HCT116 (cell line): ENCODE measurements around the gene MAP3K5. TPM values are rescaled to one million over a fixed set of nuclear protein-coding genes. Genes with fewer than 3 reads are reported as not detected.

Source experiments
- ATAC-seq: fragments of 200-7000 bp; cut with Tn5 transposase; 2 replicates; pipeline ENCODE4 v1.9.1; 2020; ENCODE audit warnings: mild to moderate bottlenecking, moderate library complexity
- BruUV-seq: library from RNA; stranded (reverse); fragments of 400-500 nt; replicated peaks from 2 replicates; lab custom pipeline; 2021; lab: Mats Ljungman, UMichigan
- CTCF ChIA-PET: fragments of 300-600 bp; sonication (Branson Sonifier 250); formaldehyde crosslinking; loops from one replicate; lab custom pipeline; 2021; ENCODE audit warnings: antibody characterized with exemption; lab: Charles Lee
- POLR2A ChIA-PET: fragments of 300-600, 350-600 bp; sonication (Branson Sonifier 250); formaldehyde crosslinking; loops from one replicate; lab custom pipeline; 2021; ENCODE audit warnings: antibody characterized with exemption; lab: Charles Lee
- RAD21 ChIA-PET, 2 experiments: fragments of 300-600 bp; sonication (Branson Sonifier 250); formaldehyde crosslinking; loops; one replicate each; lab custom pipeline; 2023; ENCODE audit warnings: low total read pairs in 2 of 2; ENCODE audit not compliant: uncharacterized antibody in 2 of 2, unreplicated experiment in 2 of 2, low non-redundant PET in 1 of 2; lab: Charles Lee
- DNase-seq: peaks from one replicate; pipeline ENCODE4 v3.0.0-alpha.2; 2010; ENCODE audit warnings: low read depth, low spot score
- H2AFZ ChIP-seq: fragments of 200-600 bp; shearing (Covaris generic), sonication (generic); 2 replicates; pipeline ENCODE4 v1.6.1; 2017; ENCODE audit warnings: low read depth, mixed run types, mixed read lengths, antibody characterized with exemption, low read length; ENCODE audit not compliant: poor library complexity, severe bottlenecking
- H3K27ac ChIP-seq: 2 replicates; pipeline ENCODE4 v1.5.1; 2012; ENCODE audit warnings: low read depth, low read length
- H3K27me3 ChIP-seq: fragments of 200-600 bp; sonication (generic); 2 replicates; pipeline ENCODE4 v1.6.1; 2016; ENCODE audit warnings: mixed run types, low read length, mixed read lengths; ENCODE audit not compliant: insufficient read depth
- H3K36me3 ChIP-seq, 2 experiments: fragments of 200-500 bp in 1 of 2; fragments of 200-600 bp in 1 of 2; sonication (Bioruptor generic) in 1 of 2; sonication (generic) in 1 of 2; 2 replicates each; pipeline versions ENCODE4 v1.5.1 to v1.6.1; 2014 to 2016; ENCODE audit warnings: low read length in 2 of 2, inconsistent platforms in 1 of 2, mixed read lengths in 1 of 2, mixed run types in 1 of 2; ENCODE audit not compliant: insufficient read depth in 2 of 2, control insufficient read depth in 1 of 2
- H3K4me1 ChIP-seq, 2 experiments: fragments of 200-600 bp in 1 of 2; sonication (generic) in 1 of 2; 2 replicates each; pipeline versions ENCODE4 v1.5.1 to v1.6.1; 2012 to 2017; ENCODE audit warnings: low read length in 2 of 2, inconsistent platforms in 1 of 2, mild to moderate bottlenecking in 1 of 2, mixed read lengths in 1 of 2, mixed run types in 1 of 2, moderate library complexity in 1 of 2; ENCODE audit not compliant: insufficient read depth in 2 of 2, control insufficient read depth in 1 of 2
- H3K4me2 ChIP-seq: fragments of 200-600 bp; sonication (generic); 2 replicates; pipeline ENCODE4 v1.6.1; 2017; ENCODE audit warnings: mixed run types, low read length, mixed read lengths
- H3K4me3 ChIP-seq, 2 experiments: fragments of 200-600 bp in 1 of 2; sonication (generic) in 1 of 2; replicated peaks in 1 of 2; 2 replicates each; pipeline ENCODE4 v1.5.1; 2011 to 2016; ENCODE audit warnings: low read length in 2 of 2, control low read depth in 1 of 2, low read depth in 1 of 2, mild to moderate bottlenecking in 1 of 2, mixed read lengths in 1 of 2, mixed run types in 1 of 2
- H3K79me2 ChIP-seq: fragments of 200-600 bp; sonication (generic); 2 replicates; pipeline ENCODE4 v1.6.1; 2017; ENCODE audit warnings: mild to moderate bottlenecking, mixed run types, low read length, moderate library complexity, mixed read lengths; ENCODE audit not compliant: insufficient read depth
- H3K9ac ChIP-seq: fragments of 200-600 bp; sonication (generic); 2 replicates; pipeline ENCODE4 v1.6.1; 2016; ENCODE audit warnings: low read length, mixed read lengths
- H3K9me2 ChIP-seq: fragments of 200-600 bp; sonication (generic), shearing (Covaris generic); 2 replicates; pipeline ENCODE4 v1.6.1; 2017; ENCODE audit warnings: mixed run types, mild to moderate bottlenecking, moderate library complexity; ENCODE audit not compliant: insufficient read depth
- H3K9me3 ChIP-seq, 2 experiments: fragments of 200-500 bp in 1 of 2; fragments of 200-600 bp in 1 of 2; sonication (Bioruptor generic) in 1 of 2; sonication (generic) in 1 of 2; 2 replicates each; pipeline ENCODE4 v1.6.1; 2014 to 2017; ENCODE audit warnings: low read length in 2 of 2, mixed read lengths in 2 of 2, inconsistent platforms in 1 of 2, low read depth in 1 of 2, mild to moderate bottlenecking in 1 of 2, mixed run types in 1 of 2, moderate library complexity in 1 of 2; ENCODE audit not compliant: control insufficient read depth in 1 of 2, insufficient read depth in 1 of 2
- H4K20me1 ChIP-seq: fragments of 200-600 bp; sonication (generic), shearing (Covaris generic); 2 replicates; pipeline ENCODE4 v1.6.1; 2017; ENCODE audit warnings: mixed run types, mild to moderate bottlenecking, moderate library complexity; ENCODE audit not compliant: insufficient read depth
- ATF3 ChIP-seq: IDR thresholded peaks from 2 replicates; pipeline ENCODE4 v1.6.1; 2012
- CBX3 ChIP-seq: IDR thresholded peaks from 2 replicates; pipeline ENCODE4 v1.6.1; 2012; ENCODE audit warnings: low read depth
- CTCF ChIP-seq, 3 experiments: fragments of 200-600 bp in 1 of 3; sonication (generic) in 1 of 3; IDR thresholded peaks in 2 of 3; conservative IDR thresholded peaks in 1 of 3; 2 replicates each; pipeline ENCODE4 v1.5.1; 2012 to 2017; ENCODE audit warnings: low read depth in 2 of 3, low read length in 2 of 3, antibody characterized with exemption in 1 of 3, borderline replicate concordance in 1 of 3, control low read depth in 1 of 3, mild to moderate bottlenecking in 1 of 3, mixed read lengths in 1 of 3, mixed run types in 1 of 3, moderate library complexity in 1 of 3; ENCODE audit not compliant: insufficient read depth in 1 of 3
- EGR1 ChIP-seq: IDR thresholded peaks from 2 replicates; pipeline ENCODE4 v1.6.1; 2012; ENCODE audit warnings: low read depth
- ELF1 ChIP-seq: IDR thresholded peaks from 2 replicates; pipeline ENCODE4 v1.6.1; 2012; ENCODE audit warnings: low read depth, borderline replicate concordance
- EZH2 ChIP-seq: fragments of 200-600 bp; sonication (generic); IDR thresholded peaks from 2 replicates; pipeline ENCODE4 v1.6.1; 2017; ENCODE audit warnings: antibody characterized with exemption, mixed run types
- EZH2phosphoT487 ChIP-seq: fragments of 200-600 bp; IDR thresholded peaks from 2 replicates; pipeline ENCODE4 v1.6.1; 2018; ENCODE audit warnings: antibody characterized with exemption, borderline replicate concordance
- FOSL1 ChIP-seq: IDR thresholded peaks from 2 replicates; pipeline ENCODE4 v1.6.1; 2012; ENCODE audit warnings: low read depth
- JUND ChIP-seq: IDR thresholded peaks from 2 replicates; pipeline ENCODE4 v1.6.1; 2012
- MAX ChIP-seq: IDR thresholded peaks from 2 replicates; pipeline ENCODE4 v1.6.1; 2012
- POLR2A ChIP-seq: IDR thresholded peaks from 2 replicates; pipeline ENCODE4 v1.7.0; 2011; ENCODE audit warnings: borderline replicate concordance; ENCODE audit not compliant: insufficient read depth, insufficient read length; ENCODE audit errors: extremely low read depth
- POLR2AphosphoS5 ChIP-seq: IDR thresholded peaks from 2 replicates; pipeline ENCODE4 v1.6.1; 2011; ENCODE audit warnings: mild to moderate bottlenecking, low read depth, low read length, moderate library complexity
- RAD21 ChIP-seq: IDR thresholded peaks from 2 replicates; pipeline ENCODE4 v1.6.1; 2012; ENCODE audit warnings: low read depth, mild to moderate bottlenecking
- REST ChIP-seq: IDR thresholded peaks from 2 replicates; pipeline ENCODE4 v1.6.1; 2012; ENCODE audit warnings: low read depth
- SIN3A ChIP-seq: IDR thresholded peaks from 2 replicates; pipeline ENCODE4 v1.6.1; 2012; ENCODE audit warnings: low read depth
- SP1 ChIP-seq: IDR thresholded peaks from 2 replicates; pipeline ENCODE4 v1.6.1; 2012; ENCODE audit warnings: low read depth
- SRF ChIP-seq: IDR thresholded peaks from 2 replicates; pipeline ENCODE4 v1.6.1; 2012; ENCODE audit warnings: low read depth
- ZBTB33 ChIP-seq: IDR thresholded peaks from 2 replicates; pipeline ENCODE4 v1.6.1; 2011; ENCODE audit warnings: mild to moderate bottlenecking, low read length, moderate library complexity; ENCODE audit not compliant: insufficient replicate concordance; ENCODE audit errors: extremely low read depth
- ZFX ChIP-seq: fragments of 450-650 bp; IDR thresholded peaks from 2 replicates; pipeline ENCODE4 v1.6.1; 2017
- ZNF274 ChIP-seq: fragments of 200-500 bp; sonication (Bioruptor generic); IDR thresholded peaks from 2 replicates; pipeline ENCODE4 v1.6.1; 2014; ENCODE audit warnings: mild to moderate bottlenecking, low read depth, low read length, inconsistent platforms
- intact Hi-C: fragments of 100-400 bp; cut with micrococcal nuclease; formaldehyde crosslinking; loops from 2 replicates; pipeline ENCODE4 v1.10.0; 2022
- total RNA-seq: library from RNA; stranded (reverse); gene quantifications from one replicate; pipeline ENCODE4 v1.2.1, GENCODE V29; 2021; ENCODE audit not compliant: unreplicated experiment

MAP3K5 gene
- total RNA-seq, 1 experiment from 2014 or later: 11.8 TPM

GRCh38 chr6:136780972-136781371 lies 11.3 kb downstream of the MAP3K5 start:
- H3K9me2 ChIP-seq: no peaks in the 10 kb centered on the region
- no peak overlapping the region for H2AFZ ChIP-seq
- TF ChIP-seq SP1 (no peak), JUND (no peak), ZBTB33 (no peak), ATF3 (no peak), MAX (no peak), EGR1 (no peak), RAD21 (no peak), FOSL1 (no peak), CBX3 (no peak), ZFX (no peak), POLR2AphosphoS5 (no peak), SIN3A (no peak), ELF1 (no peak), CTCF (IDR thresholded peaks at IDR 0.05 in 2 of 3, conservative IDR thresholded peaks at IDR 0.05 in 1 of 3; ENCODE audit: borderline replicate concordance in 1 of 3, insufficient read depth in 1 of 3, low read depth in 2 of 3, low read length in 2 of 3) (no peak), EZH2 (no peak), REST (no peak), SRF (no peak), ZNF274 (no peak), POLR2A (no peak), EZH2phosphoT487 (no peak)
- TF ChIP-seq, all 23 proteins: peak for 0
- ATAC-seq (no peak), DNase-seq (no peak)
- Histone ChIP-seq H4K20me1 (no peaks in the 10 kb centered on the region), H3K27me3 (no peaks in the 10 kb centered on the region), H3K4me1 (peaks cover 7 to 27% of the 10 kb centered on the region in 2 experiments; a peak in 3 of 4 replicates), H3K9me3 (no peaks in the 10 kb centered on the region), H3K9ac (no peak overlapping the region), H3K36me3 (no peaks in the 10 kb centered on the region), H3K4me2 (no peak overlapping the region), H3K79me2 (peaks cover 21% of the 10 kb centered on the region; the same call in 1 of the 2 replicates), H3K4me3 (no peak overlapping the region), H3K27ac (no peak overlapping the region)
- ChIA-PET RAD21 (no interaction called here), POLR2A (no interaction called here), CTCF (interaction anchor here (2.2 kb wide), 1 partner anchor 11 kb away, joined by 7 read pairs; the partner anchor contains the start of gene MAP3K5)
- BruUV-seq: no TSS peak
- intact Hi-C loops: no loop called here
